Loucy (cell line): ENCODE measurements around the gene SNX21.
"Not testable (repeated sequence)": the region's sequence is repeated elsewhere in the genome, so short reads cannot be mapped to it uniquely, and the experiment has no call there.

Experiments used
- H2AFZ ChIP-seq: fragments of 200-600 bp; sonication (generic); 2 replicates; pipeline ENCODE4 v1.6.0; 2016; ENCODE audit warnings: antibody characterized with exemption, mild to moderate bottlenecking, low read length, moderate library complexity
- H3F3A ChIP-seq: fragments of 200-600 bp; 2 replicates; pipeline ENCODE4 v1.6.0; 2016; ENCODE audit warnings: antibody characterized with exemption, low read depth, mild to moderate bottlenecking
- H3K27me3 ChIP-seq: fragments of 200-600 bp; sonication (generic); 2 replicates; pipeline ENCODE4 v1.6.1; 2014; ENCODE audit warnings: low read length, mild to moderate bottlenecking; ENCODE audit not compliant: insufficient read depth, poor library complexity, severe bottlenecking
- H3K36me3 ChIP-seq: fragments of 200-600 bp; sonication (generic); 2 replicates; pipeline ENCODE4 v1.6.1; 2016; ENCODE audit warnings: low read length; ENCODE audit not compliant: insufficient read depth
- H3K4me1 ChIP-seq: fragments of 200-600 bp; sonication (generic); 2 replicates; pipeline ENCODE4 v1.5.1; 2014; ENCODE audit warnings: low read length, mild to moderate bottlenecking; ENCODE audit not compliant: insufficient read depth, poor library complexity, severe bottlenecking
- H3K4me2 ChIP-seq: fragments of 200-600 bp; sonication (generic); 2 replicates; pipeline ENCODE4 v1.6.0; 2014; ENCODE audit warnings: antibody characterized with exemption, low read length, low read depth, mild to moderate bottlenecking; ENCODE audit not compliant: poor library complexity, severe bottlenecking
- H3K4me3 ChIP-seq: fragments of 200-600 bp; sonication (generic); 2 replicates; pipeline ENCODE4 v1.5.1; 2014; ENCODE audit warnings: low read length, mild to moderate bottlenecking, mixed read lengths; ENCODE audit not compliant: poor library complexity, severe bottlenecking
- H3K79me2 ChIP-seq: fragments of 200-600 bp; sonication (generic); 2 replicates; pipeline ENCODE4 v1.6.1; 2014; ENCODE audit warnings: low read length; ENCODE audit not compliant: insufficient read depth
- H3K9ac ChIP-seq: fragments of 200-600 bp; sonication (generic); 2 replicates; pipeline ENCODE4 v1.6.0; 2014; ENCODE audit warnings: mild to moderate bottlenecking, low read depth, low read length, moderate library complexity; ENCODE audit not compliant: poor library complexity, severe bottlenecking
- H3K9me2 ChIP-seq: fragments of 200-600 bp; sonication (generic); replicated peaks from 2 replicates; pipeline ENCODE4 v1.6.1; 2016; ENCODE audit warnings: low read depth, low read length, mixed read lengths
- H3K9me3 ChIP-seq: fragments of 200-600 bp; sonication (generic); 2 replicates; pipeline ENCODE4 v1.6.1; 2014; ENCODE audit warnings: mild to moderate bottlenecking, antibody characterized with exemption, low read length, low read depth; ENCODE audit not compliant: insufficient read depth
- H4K20me1 ChIP-seq: fragments of 200-600 bp; sonication (generic); 2 replicates; pipeline ENCODE4 v1.6.0; 2014; ENCODE audit warnings: antibody characterized with exemption, low read length, mild to moderate bottlenecking; ENCODE audit not compliant: insufficient read depth, poor library complexity, severe bottlenecking
- CTCF ChIP-seq: fragments of 200-600 bp; sonication (generic); conservative IDR thresholded peaks from 2 replicates; pipeline ENCODE4 v1.5.1; 2014; ENCODE audit warnings: mild to moderate bottlenecking, antibody characterized with exemption, low read length
- EZH2phosphoT487 ChIP-seq: fragments of 200-600 bp; IDR thresholded peaks from 2 replicates; pipeline ENCODE4 v1.6.1; 2018; ENCODE audit warnings: antibody characterized with exemption, mild to moderate bottlenecking, moderate library complexity, borderline replicate concordance

Gene SNX21

GRCh38 chr20:45827712-45828111 is 5.9 kb upstream of the SNX21 start:
- Histone ChIP-seq H2AFZ (no peak overlapping the region), H3K4me2 (no peak overlapping the region), H3K9me2 (no peaks in the 10 kb centered on the region), H3K27me3 (no peaks in the 10 kb centered on the region), H3K4me3 (no peak overlapping the region), H3K4me1 (peaks cover 2% of the 10 kb centered on the region), H3K9ac (no peak overlapping the region), H3K9me3 (no peaks in the 10 kb centered on the region), H3K79me2 (no peaks in the 10 kb centered on the region), H3F3A (no peaks in the 10 kb centered on the region), H4K20me1 (no peaks in the 10 kb centered on the region), H3K36me3 (no peaks in the 10 kb centered on the region)
- TF ChIP-seq EZH2phosphoT487 (no peak), CTCF (no peak)

GRCh38 chr20:45828589-45828988 is 5.0 kb upstream of the SNX21 start:
- Histone ChIP-seq H2AFZ (no peak overlapping the region), H3K79me2 (no peaks in the 10 kb centered on the region), H3K4me3 (no peak overlapping the region), H3K27me3 (no peaks in the 10 kb centered on the region), H3K4me1 (peaks cover 8% of the 10 kb centered on the region), H4K20me1 (no peaks in the 10 kb centered on the region), H3F3A (no peaks in the 10 kb centered on the region), H3K9me3 (no peaks in the 10 kb centered on the region), H3K9me2 (no peaks in the 10 kb centered on the region), H3K9ac (no peak overlapping the region), H3K36me3 (no peaks in the 10 kb centered on the region), H3K4me2 (no peak overlapping the region)
- TF ChIP-seq CTCF (no peak), EZH2phosphoT487 (no peak)

- H3K79me2 ChIP-seq, H3K9me2 ChIP-seq, H3K9me3 ChIP-seq, H3K36me3 ChIP-seq, H3K4me1 ChIP-seq, H3K4me3 ChIP-seq, H3F3A ChIP-seq, H3K4me2 ChIP-seq, H3K27me3 ChIP-seq, H3K9ac ChIP-seq, H2AFZ ChIP-seq, H4K20me1 ChIP-seq: not testable (repeated sequence)
These were observed 3.9 kb upstream of the SNX21 start for GRCh38 chr20:45829673-45830106.

GRCh38 chr20:45832619-45833018 is 980 bp upstream of the SNX21 start:
- Histone ChIP-seq H2AFZ (no peak overlapping the region), H3K4me2 (peak overlapping the region; percentile 58), H3K4me3 (no peak overlapping the region), H3K9me2 (no peaks in the 10 kb centered on the region), H3K79me2 (no peaks in the 10 kb centered on the region), H3K9ac (no peak overlapping the region), H3K36me3 (no peaks in the 10 kb centered on the region), H4K20me1 (no peaks in the 10 kb centered on the region), H3K4me1 (peaks cover 8% of the 10 kb centered on the region), H3K27me3 (no peaks in the 10 kb centered on the region), H3K9me3 (no peaks in the 10 kb centered on the region), H3F3A (no peaks in the 10 kb centered on the region)
- TF ChIP-seq EZH2phosphoT487 (no peak), CTCF (no peak)
